ENCODE measurements around the gene DOK6.

DNA sequence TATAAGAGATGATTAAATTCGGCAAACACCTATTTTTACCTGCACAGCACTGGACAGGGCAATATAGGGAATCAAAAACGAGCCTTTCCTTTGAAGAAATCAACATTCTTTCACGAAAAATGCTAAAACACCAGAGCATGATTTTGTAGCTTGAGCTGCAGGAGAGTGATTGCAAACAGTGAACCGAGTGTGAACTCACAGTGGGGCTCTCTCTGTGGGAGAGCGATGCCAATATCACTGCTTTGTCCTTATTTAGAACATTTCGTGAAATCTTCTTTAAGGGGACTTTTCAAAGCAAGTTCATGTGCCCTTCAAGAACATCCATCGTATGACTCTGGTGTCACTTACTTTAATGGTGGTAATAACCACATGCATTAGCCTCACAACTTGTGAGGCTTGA is 308.2 kb downstream of the DOK6 start:
- TF ChIP-seq CTCF (conservative IDR thresholded peaks at IDR 0.05; ENCODE audit: low read depth, low read length) (no peak), EZH2 (IDR thresholded peaks at IDR 0.05; ENCODE audit: low read length, unreplicated experiment) (no peak)
